SK-N-SH (cell line): ENCODE results near the gene PCBP3. TPM values are rescaled to one million over a fixed set of nuclear protein-coding genes. Genes with fewer than 3 reads are reported as not detected.

Source experiments
- CTCF ChIA-PET: fragments of 300-600, 350-600 bp; formaldehyde crosslinking; extraction: SDS; loops from one replicate; lab custom pipeline; 2021; lab: Yijun Ruan, JAX
- POLR2A ChIA-PET: fragments of 350-600 bp; sonication (Branson Sonifier 250); formaldehyde crosslinking; extraction: SDS; loops from one replicate; lab custom pipeline; 2020; ENCODE audit warnings: antibody characterized with exemption, inconsistent platforms; lab: Yijun Ruan, JAX
- DNase-seq: peaks from one replicate; pipeline ENCODE4 v3.0.0; 2012
- H2AFZ ChIP-seq: fragments of 200-600 bp; sonication (generic); 2 replicates; pipeline ENCODE4 v1.8.1; 2016; ENCODE audit warnings: antibody characterized with exemption, mild to moderate bottlenecking, low read depth
- H3F3A ChIP-seq: fragments of 200-600 bp; sonication (generic); replicated peaks from 2 replicates; pipeline ENCODE3; 2016; ENCODE audit warnings: antibody characterized with exemption, mild to moderate bottlenecking; ENCODE audit not compliant: insufficient read depth
- H3K27ac ChIP-seq, 2 experiments: fragments of 200-500 bp in 1 of 2; fragments of 200-600 bp in 1 of 2; sonication (Bioruptor generic) in 1 of 2; sonication (generic), shearing (Covaris generic) in 1 of 2; 2 replicates each; pipeline versions ENCODE4 v1.5.1 to v1.6.1; 2014 to 2016; ENCODE audit warnings: low read depth in 2 of 2, inconsistent platforms in 1 of 2, low read length in 1 of 2, mild to moderate bottlenecking in 1 of 2, mixed read lengths in 1 of 2
- H3K27me3 ChIP-seq: fragments of 200-600 bp; sonication (generic), shearing (Covaris generic); 2 replicates; pipeline ENCODE4 v1.6.1; 2016; ENCODE audit warnings: mixed run types; ENCODE audit not compliant: insufficient read depth
- H3K36me3 ChIP-seq, 2 experiments: fragments of 200-500 bp in 1 of 2; fragments of 200-600 bp in 1 of 2; sonication (Bioruptor generic) in 1 of 2; sonication (generic) in 1 of 2; replicated peaks in 1 of 2; 2 replicates each; pipeline versions ENCODE3 to v1.5.1; 2014 to 2016; ENCODE audit warnings: low read length in 1 of 2, mild to moderate bottlenecking in 1 of 2; ENCODE audit not compliant: insufficient read depth in 2 of 2, control insufficient read depth in 1 of 2
- H3K4me1 ChIP-seq, 2 experiments: fragments of 200-500 bp in 1 of 2; fragments of 200-600 bp in 1 of 2; sonication (Bioruptor generic) in 1 of 2; sonication (generic), shearing (Covaris generic) in 1 of 2; 2 replicates each; pipeline versions ENCODE4 v1.5.1 to v1.6.1; 2014 to 2016; ENCODE audit warnings: low read depth in 1 of 2, low read length in 1 of 2, mixed run types in 1 of 2; ENCODE audit not compliant: insufficient read depth in 2 of 2, control insufficient read depth in 1 of 2
- H3K4me2 ChIP-seq: fragments of 200-600 bp; sonication (generic), shearing (Covaris generic); 2 replicates; pipeline ENCODE4 v1.6.1; 2017; ENCODE audit warnings: mixed run types
- H3K4me3 ChIP-seq, 2 experiments: fragments of 200-500 bp in 1 of 2; fragments of 200-600 bp in 1 of 2; sonication (Bioruptor generic) in 1 of 2; sonication (generic), shearing (Covaris generic) in 1 of 2; 2 replicates each; pipeline versions ENCODE4 v1.5.1 to v1.8.1; 2014 to 2016; ENCODE audit warnings: low read depth in 2 of 2, inconsistent platforms in 1 of 2, low read length in 1 of 2, mild to moderate bottlenecking in 1 of 2, mixed read lengths in 1 of 2, moderate library complexity in 1 of 2
- H3K79me2 ChIP-seq: fragments of 200-600 bp; sonication (generic); 2 replicates; pipeline ENCODE4 v1.8.1; 2017; ENCODE audit warnings: mild to moderate bottlenecking; ENCODE audit not compliant: insufficient read depth
- H3K9ac ChIP-seq: fragments of 200-600 bp; sonication (generic); 2 replicates; pipeline ENCODE4 v1.6.1; 2017; ENCODE audit warnings: mixed run types
- H3K9me2 ChIP-seq: fragments of 200-600 bp; sonication (generic); 2 replicates; pipeline ENCODE4 v1.6.1; 2017; ENCODE audit warnings: mixed run types
- H3K9me3 ChIP-seq: fragments of 200-600 bp; sonication (generic); 2 replicates; pipeline ENCODE4 v1.6.1; 2017; ENCODE audit warnings: mixed run types, mild to moderate bottlenecking, moderate library complexity
- H4K20me1 ChIP-seq: fragments of 200-600 bp; sonication (generic); 2 replicates; pipeline ENCODE4 v1.6.1; 2017; ENCODE audit warnings: mild to moderate bottlenecking, mixed run types; ENCODE audit not compliant: insufficient read depth
- ELF1 ChIP-seq: IDR thresholded peaks from 2 replicates; pipeline ENCODE4 v1.4.0; 2012
- NFIC ChIP-seq: IDR thresholded peaks from 2 replicates; pipeline ENCODE4 v1.4.0; 2012; ENCODE audit warnings: borderline replicate concordance
- SMC3 ChIP-seq: IDR thresholded peaks from 2 replicates; pipeline ENCODE4 v1.6.1; 2012; ENCODE audit warnings: low read depth, low read length, improper control_type of control experiment
- TAF1 ChIP-seq: IDR thresholded peaks from 2 replicates; pipeline ENCODE4 v1.6.1; 2012; ENCODE audit warnings: low read depth, mild to moderate bottlenecking, low read length, moderate library complexity, borderline replicate concordance
- USF1 ChIP-seq: IDR thresholded peaks from 2 replicates; pipeline ENCODE4 v1.4.0; 2012; ENCODE audit warnings: low read depth, borderline replicate concordance
- USF2 ChIP-seq: fragments of 150-350 bp; IDR thresholded peaks from 2 replicates; pipeline ENCODE4 v1.6.1; 2017; ENCODE audit warnings: antibody characterized with exemption, low read length, low read depth, borderline replicate concordance
- WGBS: methylation state at CpG from one replicate; pipeline ENCODE4 v1.1.6; 2017; ENCODE audit warnings: low lambda C conversion rate; 5-methylcytosine and 5-hydroxymethylcytosine counted together
- polyA plus RNA-seq, 3 experiments: library from polyadenylated mRNA; depleted of rRNA; stranded (reverse); fragments of >200 nt; gene quantifications; 2 replicates each; pipeline ENCODE4 v1.2.3, GENCODE V29; 2012
- TF ChIP-seq, protein P1 (sequence below): IDR thresholded peaks from 2 replicates; pipeline ENCODE4 v1.4.0; 2012; ENCODE audit warnings: low read depth

Gene PCBP3
- polyA plus RNA-seq, 1 of the 3 experiments (the other 2 are of a cell fraction) = 9.5 TPM

GRCh38 chr21:45966791-45967394 is 323.4 kb downstream of the PCBP3 start:
- CTCF ChIA-PET = no interaction called here
- WGBS = 61% methylated on average over 9 of the region's 9 CpGs
- Histone ChIP-seq H3K4me1 (peaks cover under 1 to 20% of the 10 kb centered on the region in 2 experiments; a peak in 3 of 4 replicates), H2AFZ (no peak overlapping the region), H3F3A (no peaks in the 10 kb centered on the region), H3K9ac (no peak overlapping the region), H3K27me3 (no peaks in the 10 kb centered on the region), H3K27ac (no peak overlapping the region), H4K20me1 (no peaks in the 10 kb centered on the region), H3K4me2 (no peak overlapping the region), H3K4me3 (no peak overlapping the region)
- DNase-seq = no peak
- TF ChIP-seq ELF1 (no peak), USF1 (no peak), NFIC (no peak)
- TF ChIP-seq, protein P1, sequence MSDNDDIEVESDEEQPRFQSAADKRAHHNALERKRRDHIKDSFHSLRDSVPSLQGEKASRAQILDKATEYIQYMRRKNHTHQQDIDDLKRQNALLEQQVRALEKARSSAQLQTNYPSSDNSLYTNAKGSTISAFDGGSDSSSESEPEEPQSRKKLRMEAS = no peak
- TF ChIP-seq, all 33 proteins: peak for 0
- Histone ChIP-seq H3K9me2 (no peaks in the 10 kb centered on the region), H3K9me3 (no peaks in the 10 kb centered on the region), H3K79me2 (no peaks in the 10 kb centered on the region), H3K36me3 (no peaks in the 10 kb centered on the region)
- POLR2A ChIA-PET = no interaction called here

DNA sequence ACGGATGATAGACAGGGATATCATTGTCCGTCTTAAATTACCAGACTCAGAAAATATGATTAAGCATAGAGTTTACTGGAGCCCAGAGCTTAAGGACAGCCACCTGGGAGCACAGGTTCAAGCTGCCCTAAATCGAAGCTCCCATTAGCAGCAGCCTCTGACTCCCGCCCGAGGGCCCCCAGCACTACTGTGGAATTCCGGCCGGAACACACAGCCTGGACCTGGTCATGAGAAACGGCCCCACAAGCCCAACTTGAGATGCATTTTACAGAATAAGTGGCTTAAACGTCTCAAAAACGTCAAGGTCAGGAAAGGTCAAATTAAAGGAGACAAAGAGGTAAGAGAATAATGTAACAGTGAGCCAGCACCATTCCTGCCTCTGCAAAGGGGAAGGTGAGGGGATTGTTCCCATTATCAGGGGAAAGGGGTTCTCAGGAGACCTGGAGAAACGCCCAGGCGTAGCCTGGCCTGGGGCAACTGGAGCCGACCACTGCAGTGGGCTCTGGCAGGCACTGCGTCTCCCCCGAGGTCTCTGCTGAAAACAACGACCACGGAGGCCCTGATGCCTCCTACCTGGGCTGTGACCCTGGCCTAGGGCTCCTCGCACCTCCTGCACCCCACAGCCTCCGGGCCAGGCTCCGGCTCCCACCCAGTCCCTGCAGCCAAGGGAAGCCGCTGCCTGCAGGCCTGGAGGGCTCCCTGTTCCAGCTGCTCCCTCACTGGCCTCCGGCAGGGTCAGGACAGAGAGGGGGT is 326.6 kb downstream of the PCBP3 start:
- WGBS = 71% methylated on average over 12 of the region's 22 CpGs

More for the DNA sequence above, 326.6 kb downstream of the PCBP3 start:
- Histone ChIP-seq H3F3A (peaks cover under 1% of the 10 kb centered on the region), H4K20me1 (no peaks in the 10 kb centered on the region), H3K4me2 (no peak overlapping the region), H2AFZ (no peak overlapping the region), H3K27ac (peak overlapping the region in 1 of 2 experiments; percentile 98; a peak in 1 of 4 replicates), H3K4me3 (no peak overlapping the region; a peak in 1 of 4 replicates), H3K9me2 (no peaks in the 10 kb centered on the region), H3K9ac (no peak overlapping the region), H3K27me3 (no peaks in the 10 kb centered on the region), H3K9me3 (no peaks in the 10 kb centered on the region)
- CTCF ChIA-PET = interaction anchor here (0.8 to 2.3 kb wide), 15 partner anchors 11 to 414 kb away, joined by 3 to 12 read pairs (median 5); no protein-coding TSS in a partner anchor
- POLR2A ChIA-PET = interaction anchor here (1.0 to 1.1 kb wide), 2 partner anchors 12 to 159 kb away, joined by 3 read pairs; no protein-coding TSS in a partner anchor
- no peak for DNase-seq
- no peak for TF ChIP-seq TAF1
- no peak for TF ChIP-seq SMC3
- no peak for TF ChIP-seq USF1
- TF ChIP-seq USF2 = no peak
- TF ChIP-seq, all 33 proteins: peak for 0
- Histone ChIP-seq H3K79me2 (no peaks in the 10 kb centered on the region), H3K36me3 (no peaks in the 10 kb centered on the region), H3K4me1 (peaks cover 19 to 51% of the 10 kb centered on the region in 2 experiments; a peak in 3 of 4 replicates)
